HL-60 (cell line): ENCODE data around the gene DDI2.

Experiments used
- DNase-seq, 2 experiments: peaks; one replicate each; pipeline ENCODE4 v3.0.0-alpha.2; 2010 to 2020; ENCODE audit warnings: low read depth in 1 of 2, low spot score in 1 of 2
- H3K27ac ChIP-seq: fragments of 250-450 bp; sonication (Bioruptor Pico); replicated peaks from 2 replicates; pipeline ENCODE4 v1.5.1; 2020; ENCODE audit warnings: mild to moderate bottlenecking, moderate library complexity
- H3K27me3 ChIP-seq: fragments of 250-450 bp; sonication (Bioruptor Pico); 2 replicates; pipeline ENCODE4 v1.5.1; 2021; ENCODE audit warnings: mild to moderate bottlenecking, moderate library complexity; ENCODE audit not compliant: insufficient read depth, poor library complexity, severe bottlenecking
- H3K4me3 ChIP-seq: replicated peaks from 2 replicates; pipeline ENCODE4 v1.5.1; 2011; ENCODE audit warnings: mild to moderate bottlenecking, control low read depth, low read length; ENCODE audit not compliant: insufficient read depth
- CTCF ChIP-seq: IDR thresholded peaks from one replicate; pipeline ENCODE4 v1.5.1; 2011; ENCODE audit warnings: low read length, control low read depth, inconsistent platforms; ENCODE audit not compliant: insufficient read depth
- GABPA ChIP-seq: IDR thresholded peaks from 2 replicates; pipeline ENCODE4 v1.6.1; 2012; ENCODE audit warnings: low read depth
- POLR2AphosphoS5 ChIP-seq: IDR thresholded peaks from 2 replicates; pipeline ENCODE4 v1.6.1; 2012; ENCODE audit warnings: low read depth
- REST ChIP-seq: IDR thresholded peaks from 2 replicates; pipeline ENCODE4 v1.6.1; 2012; ENCODE audit warnings: low read depth; ENCODE audit not compliant: insufficient replicate concordance
- SPI1 ChIP-seq: IDR thresholded peaks from 2 replicates; pipeline ENCODE4 v1.6.1; 2012; ENCODE audit warnings: low read depth, mild to moderate bottlenecking, borderline replicate concordance

Gene DDI2

DNA sequence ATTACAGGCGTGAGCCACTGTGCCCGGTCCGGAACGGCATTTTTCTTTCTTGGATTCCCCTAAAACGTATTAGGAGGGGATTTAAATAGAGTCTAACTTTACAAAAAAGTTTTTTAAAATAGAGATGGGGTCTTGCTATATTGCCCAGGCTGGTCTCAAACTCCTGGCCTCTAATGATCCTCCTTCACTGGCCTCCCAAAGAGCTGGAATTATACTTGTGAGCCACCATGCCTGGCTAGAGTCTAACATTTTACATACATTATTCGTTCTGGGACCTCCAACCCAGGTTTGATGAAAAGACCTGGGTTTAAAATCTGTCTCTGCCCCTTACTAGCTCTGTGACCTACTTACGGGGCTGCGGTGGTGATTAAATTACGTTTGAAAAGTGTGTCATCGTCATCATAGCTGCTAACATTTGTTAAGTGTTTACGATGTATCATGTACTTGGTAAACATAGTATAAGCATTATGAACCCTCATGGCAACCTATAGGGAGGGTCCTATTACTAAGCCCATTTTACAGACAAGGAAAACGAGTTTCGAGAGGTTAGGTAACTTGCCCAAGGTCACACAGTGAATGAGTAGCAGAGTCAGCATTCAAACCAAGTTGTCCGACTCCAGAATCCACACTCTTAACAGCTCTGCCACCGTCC lies 91.4 kb downstream of the DDI2 start:
- DNase-seq, result no peak
- no peak for TF ChIP-seq SPI1
- TF ChIP-seq REST, result no peak
- no peak for TF ChIP-seq POLR2AphosphoS5
- no peak for TF ChIP-seq CTCF
- no peak for TF ChIP-seq GABPA

GRCh38 chr1:15709226-15709625 lies 92.0 kb downstream of the DDI2 start:
- DNase-seq, result no peak
- H3K4me3 ChIP-seq, result no peak overlapping the region
- no peak overlapping the region for H3K27ac ChIP-seq
- no peaks in the 10 kb centered on the region for H3K27me3 ChIP-seq
- TF ChIP-seq CTCF (no peak), GABPA (no peak), POLR2AphosphoS5 (no peak)

More for the DNA sequence above, 91.4 kb downstream of the DDI2 start:
- no peak overlapping the region for H3K4me3 ChIP-seq
- H3K27me3 ChIP-seq, result no peaks in the 10 kb centered on the region
- no peak overlapping the region for H3K27ac ChIP-seq

DNA sequence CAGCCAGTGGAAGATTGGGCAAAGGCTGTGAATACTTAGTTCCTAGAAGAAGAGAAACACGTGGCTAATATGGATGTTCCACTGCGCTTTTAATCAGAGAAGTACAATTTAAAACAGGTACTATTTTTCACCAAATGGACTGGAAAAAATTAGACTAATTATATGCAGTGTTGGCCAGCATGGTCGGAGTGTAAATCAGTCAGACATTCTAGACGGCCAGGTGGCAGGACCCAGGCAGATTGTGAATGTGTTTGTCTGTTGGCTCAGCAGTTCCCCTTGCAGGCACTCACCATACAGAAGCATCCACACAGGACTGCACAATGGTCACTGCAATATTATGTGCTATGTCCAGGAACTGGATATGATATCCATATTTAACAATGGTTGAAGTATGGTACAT lies 94.9 kb downstream of the DDI2 start:
- H3K27me3 ChIP-seq, result no peaks in the 10 kb centered on the region
- TF ChIP-seq GABPA (no peak), SPI1 (no peak), POLR2AphosphoS5 (no peak), REST (no peak), CTCF (no peak)
- H3K4me3 ChIP-seq, result no peak overlapping the region
- no peak for DNase-seq
- H3K27ac ChIP-seq, result no peak overlapping the region

DNA sequence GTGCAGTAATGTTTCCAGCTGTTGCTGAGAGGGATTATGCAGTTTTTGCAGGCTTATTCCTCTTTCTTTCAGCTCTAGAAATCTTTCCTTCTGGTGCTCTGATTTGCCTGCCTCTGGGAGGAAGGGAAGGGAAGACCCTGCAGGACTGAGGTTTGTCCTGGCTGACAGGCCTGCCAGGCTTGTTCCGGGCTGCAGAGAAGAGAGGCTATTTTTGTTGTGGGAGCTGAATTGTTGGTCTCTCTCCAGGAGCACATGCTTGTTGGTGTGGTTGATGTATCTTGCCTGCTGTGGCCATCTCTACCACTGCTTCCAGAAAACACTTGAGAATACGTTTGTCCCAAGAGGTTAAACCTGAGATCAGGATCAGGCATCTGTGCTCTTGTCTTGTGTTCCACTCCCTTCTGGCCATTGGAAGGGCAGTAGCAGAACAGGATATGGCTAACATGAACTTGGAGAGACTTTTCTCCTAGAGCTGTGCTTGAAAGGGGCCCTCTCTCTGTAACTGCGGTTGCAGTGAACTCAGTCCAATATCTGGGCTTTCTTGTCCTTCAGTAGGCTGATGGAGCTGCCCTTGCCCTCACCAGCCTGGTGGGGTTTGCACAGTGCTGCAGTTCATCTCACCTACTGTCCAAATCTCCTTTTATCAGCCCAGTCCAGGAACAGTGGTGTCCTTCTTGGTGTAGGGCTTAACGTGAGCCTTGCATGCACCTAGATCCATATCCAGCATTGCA lies 97.3 kb downstream of the DDI2 start:
- DNase-seq, result no peak
- H3K27me3 ChIP-seq, result no peaks in the 10 kb centered on the region
- TF ChIP-seq GABPA, result no peak
- no peak for TF ChIP-seq REST
- no peak for TF ChIP-seq CTCF
- no peak for TF ChIP-seq POLR2AphosphoS5
- no peak overlapping the region for H3K4me3 ChIP-seq
- no peak overlapping the region for H3K27ac ChIP-seq
